ENCODE measurements around the gene HPSE2. TPM values are rescaled to one million over a fixed set of nuclear protein-coding genes. Genes with fewer than 3 reads are reported as not detected.
"Not testable (repeated sequence)": the region's sequence is repeated elsewhere in the genome, so short reads cannot be mapped to it uniquely, and the experiment has no call there.

The HPSE2 gene
- total RNA-seq, 1 donor: not detected

- no peak for TF ChIP-seq CTCF (IDR thresholded peaks at IDR 0.05; ENCODE audit: insufficient read depth, low read length)
- no peak overlapping the region for H3K4me3 ChIP-seq (ENCODE audit: low read depth, low read length)
- DNase-seq (ENCODE audit: low read depth): no peak
Measured at GRCh38 chr10:99008054-99008453, 227.6 kb downstream of the HPSE2 start.

- no peak for DNase-seq (ENCODE audit: low read depth)
- no peak overlapping the region for H3K4me3 ChIP-seq (ENCODE audit: low read depth, low read length)
- TF ChIP-seq CTCF (IDR thresholded peaks at IDR 0.05; ENCODE audit: insufficient read depth, low read length): no peak
Measured at GRCh38 chr10:99007457-99007856, 228.2 kb downstream of the HPSE2 start.

GRCh38 chr10:99005254-99005653, 230.4 kb downstream of the HPSE2 start:
- H3K4me3 ChIP-seq (ENCODE audit: low read depth, low read length): no peak overlapping the region
- DNase-seq (ENCODE audit: low read depth): no peak
- TF ChIP-seq CTCF (IDR thresholded peaks at IDR 0.05; ENCODE audit: insufficient read depth, low read length): no peak

GRCh38 chr10:99004738-99005137, 230.9 kb downstream of the HPSE2 start:
- no peak for DNase-seq (ENCODE audit: low read depth)
- TF ChIP-seq CTCF (IDR thresholded peaks at IDR 0.05; ENCODE audit: insufficient read depth, low read length): no peak
- no peak overlapping the region for H3K4me3 ChIP-seq (ENCODE audit: low read depth, low read length)

- no peak for DNase-seq (ENCODE audit: low read depth)
Measured at GRCh38 chr10:99002392-99002791, 233.3 kb downstream of the HPSE2 start.

GRCh38 chr10:98997596-98997995, 238.1 kb downstream of the HPSE2 start:
- no peak overlapping the region for H3K4me3 ChIP-seq (ENCODE audit: low read depth, low read length)
- TF ChIP-seq CTCF (IDR thresholded peaks at IDR 0.05; ENCODE audit: insufficient read depth, low read length): no peak

More at GRCh38 chr10:99002392-99002791, 233.3 kb downstream of the HPSE2 start:
- TF ChIP-seq CTCF (IDR thresholded peaks at IDR 0.05; ENCODE audit: insufficient read depth, low read length): no peak
- H3K4me3 ChIP-seq (ENCODE audit: low read depth, low read length): no peak overlapping the region

GRCh38 chr10:98994030-98994429, 241.6 kb downstream of the HPSE2 start:
- no peak for DNase-seq (ENCODE audit: low read depth)
- no peak for TF ChIP-seq CTCF (IDR thresholded peaks at IDR 0.05; ENCODE audit: insufficient read depth, low read length)
- no peak overlapping the region for H3K4me3 ChIP-seq (ENCODE audit: low read depth, low read length)

More at GRCh38 chr10:98997596-98997995, 238.1 kb downstream of the HPSE2 start:
- no peak for DNase-seq (ENCODE audit: low read depth)

- not testable (repeated sequence) for H3K4me3 ChIP-seq (ENCODE audit: low read depth, low read length); DNase-seq (ENCODE audit: low read depth)
Measured at GRCh38 chr10:98983751-98984150, 251.9 kb downstream of the HPSE2 start.
